A549 (cell line): Measurements from ENCODE around the gene GINS2.

Experiments used
- CTCF ChIP-seq: fragments of >200 bp; sonication (Bioruptor Twin); formaldehyde crosslinking; IDR thresholded peaks from 3 replicates; pipeline ENCODE4 v1.5.1; 2016
- HOXB5 ChIP-seq: fragments of 250-450 bp; sonication (Bioruptor Pico); IDR thresholded peaks from 2 replicates; pipeline ENCODE4 v1.5.0; 2020; ENCODE audit warnings: mild to moderate bottlenecking, moderate library complexity
- MAX ChIP-seq: IDR thresholded peaks from 2 replicates; pipeline ENCODE4 v1.6.1; 2012
- POLR2A ChIP-seq: IDR thresholded peaks from 2 replicates; pipeline ENCODE4 v1.6.1; 2012; ENCODE audit warnings: mild to moderate bottlenecking, low read length
- ZFP36 ChIP-seq: fragments of 450-650 bp; IDR thresholded peaks from 2 replicates; pipeline ENCODE4 v1.6.1; 2014; ENCODE audit warnings: borderline replicate concordance; ENCODE audit not compliant: partially characterized antibody

GRCh38 chr16:85639529-85640253, 49.1 kb downstream of the GINS2 start:
- TF ChIP-seq HOXB5 (CRISPR knock-in tag), result no peak
- no peak for TF ChIP-seq MAX
- no peak for TF ChIP-seq CTCF
- TF ChIP-seq POLR2A, result no peak
- TF ChIP-seq ZFP36, result no peak
